ENCODE results near the gene DDX10. TPM values are rescaled to one million over a fixed set of nuclear protein-coding genes. Genes with fewer than 3 reads are reported as not detected.

DDX10 gene
- total RNA-seq, 4 donors from 2014 or later = 17.0 to 39.0 (median 34.3) TPM

- TF ChIP-seq POLR2A (IDR thresholded peaks at IDR 0.05) (no peak), CTCF (IDR thresholded peaks at IDR 0.05) (no peak)
- Histone ChIP-seq H3K4me3 (replicated peaks in 1 of 3) (no peak overlapping the region), H3K36me3 (peaks cover 0 to 5% of the 10 kb centered on the region in 2 donors), H3K4me1 (no peaks in the 10 kb centered on the region), H3K27me3 (no peaks in the 10 kb centered on the region), H3K27ac (no peak overlapping the region), H3K9me3 (no peaks in the 10 kb centered on the region)
- 93 to 95% methylated on average over 4 of the region's 4 CpGs for WGBS, 2 donors
- no peak for DNase-seq
- intact Hi-C loops (cut with DNase I) = no loop called here
Measured at GRCh38 chr11:108713076-108713790, 48.4 kb downstream of the DDX10 start.

GRCh38 chr11:108715239-108715638 lies 50.4 kb downstream of the DDX10 start:
- no peaks in the 10 kb centered on the region for H3K27me3 ChIP-seq
- DNase-seq = no peak
- TF ChIP-seq POLR2A (IDR thresholded peaks at IDR 0.05) (no peak), CTCF (IDR thresholded peaks at IDR 0.05) (no peak)
- no peak overlapping the region for H3K27ac ChIP-seq
- peaks cover 0 to 3% of the 10 kb centered on the region in 2 donors for H3K36me3 ChIP-seq
- no peak overlapping the region for H3K4me3 ChIP-seq (replicated peaks in 1 of 3)
- intact Hi-C loops (cut with DNase I) = no loop called here
- no peaks in the 10 kb centered on the region for H3K4me1 ChIP-seq
- H3K9me3 ChIP-seq = no peaks in the 10 kb centered on the region
- WGBS, 2 donors = 95 to 98% methylated on average over 2 of the region's 2 CpGs

GRCh38 chr11:108718466-108718865 lies 53.6 kb downstream of the DDX10 start:
- Histone ChIP-seq H3K4me1 (no peaks in the 10 kb centered on the region), H3K36me3 (peaks cover 4 to 6% of the 10 kb centered on the region in 2 donors), H3K27ac (no peak overlapping the region), H3K9me3 (no peaks in the 10 kb centered on the region), H3K4me3 (replicated peaks in 1 of 3) (no peak overlapping the region), H3K27me3 (no peaks in the 10 kb centered on the region)
- TF ChIP-seq CTCF (IDR thresholded peaks at IDR 0.05) = no peak
- no peak for TF ChIP-seq POLR2A (IDR thresholded peaks at IDR 0.05)
- 87 to 93% methylated on average over 2 of the region's 2 CpGs for WGBS, 2 donors
- intact Hi-C loops (cut with DNase I) = no loop called here
- DNase-seq = no peak

GRCh38 chr11:108724974-108725689 lies 60.3 kb downstream of the DDX10 start:
- TF ChIP-seq CTCF (IDR thresholded peaks at IDR 0.05) (no peak), POLR2A (IDR thresholded peaks at IDR 0.05) (no peak)
- H3K36me3 ChIP-seq = peaks cover 4 to 6% of the 10 kb centered on the region in 2 donors
- intact Hi-C loops (cut with DNase I) = no loop called here
- H3K9me3 ChIP-seq = no peaks in the 10 kb centered on the region
- no peak for DNase-seq
- no peak overlapping the region for H3K4me3 ChIP-seq (replicated peaks in 1 of 3)
- 55 to 78% methylated on average over 5 of the region's 5 CpGs for WGBS, 2 donors
- H3K27ac ChIP-seq = no peak overlapping the region
- H3K4me1 ChIP-seq = no peaks in the 10 kb centered on the region
- no peaks in the 10 kb centered on the region for H3K27me3 ChIP-seq
